Measurements from ENCODE around the gene SFMBT2. TPM values are rescaled to one million over a fixed set of nuclear protein-coding genes. Genes with fewer than 3 reads are reported as not detected.

The SFMBT2 gene
- total RNA-seq, 1 donor from 2014 or later = 11.0 TPM

GRCh38 chr10:7373039-7373438, 37.8 kb downstream of the SFMBT2 start:
- Histone ChIP-seq H3K9me3 (replicated peaks) (no peaks in the 10 kb centered on the region), H3K4me1 (peaks cover 17% of the 10 kb centered on the region), H3K27me3 (ENCODE audit: low read depth) (no peaks in the 10 kb centered on the region), H3K36me3 (peaks cover 44% of the 10 kb centered on the region), H3K4me3 (no peak overlapping the region), H3K27ac (replicated peaks) (no peak overlapping the region)
- no peak for DNase-seq
- intact Hi-C loops (cut with micrococcal nuclease) = no loop called here
- TF ChIP-seq CTCF (IDR thresholded peaks at IDR 0.05; ENCODE audit: borderline replicate concordance) = no peak

- TF ChIP-seq CTCF (IDR thresholded peaks at IDR 0.05; ENCODE audit: borderline replicate concordance) = no peak
- Histone ChIP-seq H3K9me3 (replicated peaks) (no peaks in the 10 kb centered on the region), H3K4me3 (no peak overlapping the region), H3K36me3 (peaks cover 48% of the 10 kb centered on the region), H3K27me3 (ENCODE audit: low read depth) (no peaks in the 10 kb centered on the region), H3K27ac (replicated peaks) (no peak overlapping the region), H3K4me1 (peaks cover 17% of the 10 kb centered on the region)
- no peak for DNase-seq
- intact Hi-C loops (cut with micrococcal nuclease) = no loop called here
Observed at GRCh38 chr10:7372504-7372903, 38.3 kb downstream of the SFMBT2 start.

GRCh38 chr10:7370511-7370910, 40.3 kb downstream of the SFMBT2 start:
- no peak for TF ChIP-seq CTCF (IDR thresholded peaks at IDR 0.05; ENCODE audit: borderline replicate concordance)
- peaks cover 68% of the 10 kb centered on the region for H3K36me3 ChIP-seq

GRCh38 chr10:7365027-7365745, 45.6 kb downstream of the SFMBT2 start:
- H3K27me3 ChIP-seq (ENCODE audit: low read depth) = no peaks in the 10 kb centered on the region
- no peak for TF ChIP-seq CTCF (IDR thresholded peaks at IDR 0.05; ENCODE audit: borderline replicate concordance)
- H3K36me3 ChIP-seq = peaks cover 93% of the 10 kb centered on the region
- no peak for DNase-seq
- intact Hi-C loops (cut with micrococcal nuclease) = no loop called here
- H3K4me1 ChIP-seq = peaks cover 25% of the 10 kb centered on the region
- H3K27ac ChIP-seq (replicated peaks) = no peak overlapping the region
- no peak overlapping the region for H3K4me3 ChIP-seq
- H3K9me3 ChIP-seq (replicated peaks) = peaks cover 5% of the 10 kb centered on the region

More at GRCh38 chr10:7370511-7370910, 40.3 kb downstream of the SFMBT2 start:
- no peaks in the 10 kb centered on the region for H3K9me3 ChIP-seq (replicated peaks)
- H3K4me1 ChIP-seq = peaks cover 15% of the 10 kb centered on the region
- no peaks in the 10 kb centered on the region for H3K27me3 ChIP-seq (ENCODE audit: low read depth)
- intact Hi-C loops (cut with micrococcal nuclease) = no loop called here
- no peak overlapping the region for H3K27ac ChIP-seq (replicated peaks)
- no peak for DNase-seq
- H3K4me3 ChIP-seq = no peak overlapping the region

- peaks cover 86% of the 10 kb centered on the region for H3K36me3 ChIP-seq
- no peak for TF ChIP-seq CTCF (IDR thresholded peaks at IDR 0.05; ENCODE audit: borderline replicate concordance)
- intact Hi-C loops (cut with micrococcal nuclease) = no loop called here
Observed at GRCh38 chr10:7364474-7364873, 46.4 kb downstream of the SFMBT2 start.

More at GRCh38 chr10:7364474-7364873, 46.4 kb downstream of the SFMBT2 start:
- H3K9me3 ChIP-seq (replicated peaks) = peaks cover 5% of the 10 kb centered on the region
- no peaks in the 10 kb centered on the region for H3K27me3 ChIP-seq (ENCODE audit: low read depth)
- H3K27ac ChIP-seq (replicated peaks) = no peak overlapping the region
- no peak for DNase-seq
- H3K4me1 ChIP-seq = peaks cover 25% of the 10 kb centered on the region
- no peak overlapping the region for H3K4me3 ChIP-seq

Measured in left ventricle myocardium inferior (tissue), 1 donor.